ENCODE results near the gene ADAMTS10.

- TF ChIP-seq CTCF (IDR thresholded peaks at IDR 0.05) (no peak), POLR2A (IDR thresholded peaks at IDR 0.05) (no peak)
Observed at GRCh38 chr19:8615024-8615423, 4.5 kb upstream of the ADAMTS10 start.
